Measurements from ENCODE around the gene FAM200C. TPM values are rescaled to one million over a fixed set of nuclear protein-coding genes. Genes with fewer than 3 reads are reported as not detected.

Gene FAM200C
- polyA plus RNA-seq, 5 donors: 11.4 to 18.3 (median 15.2) TPM

GRCh38 chr5:160421625-160422258 lies 21.9 kb upstream of the FAM200C start, which contains the start of gene PTTG1:
Gene PTTG1, plus strand, starts transcription at chr5:160421855. Its CDS starts 458 bp downstream, at chr5:160422313.
- DNase-seq: peak; percentile 96 to 97

DNA sequence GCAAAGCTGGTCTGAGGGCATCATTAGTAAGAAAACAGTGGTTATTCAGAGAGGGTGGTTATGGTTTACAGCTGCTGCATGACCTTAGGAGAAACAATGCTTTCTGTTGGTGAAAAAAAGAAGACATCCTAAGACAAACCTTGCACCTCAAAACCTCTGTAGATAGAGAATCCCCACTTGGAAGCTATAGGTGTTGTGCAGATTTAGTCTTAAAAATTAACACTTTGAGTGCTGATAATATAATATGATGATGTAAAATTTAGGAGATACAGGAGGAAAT lies 20.4 kb upstream of the FAM200C start:
- no peak for DNase-seq

- DNase-seq: no peak
Measured at GRCh38 chr5:160419458-160420330, 19.8 kb upstream of the FAM200C start.

- DNase-seq: peak; percentile 96 to 97
Measured at GRCh38 chr5:160418561-160419457, 19.0 kb upstream of the FAM200C start, which contains the start of gene SLU7. Gene SLU7, minus strand, starts transcription at chr5:160419081. Its CDS starts 3,787 bp downstream, at chr5:160415294.

DNA sequence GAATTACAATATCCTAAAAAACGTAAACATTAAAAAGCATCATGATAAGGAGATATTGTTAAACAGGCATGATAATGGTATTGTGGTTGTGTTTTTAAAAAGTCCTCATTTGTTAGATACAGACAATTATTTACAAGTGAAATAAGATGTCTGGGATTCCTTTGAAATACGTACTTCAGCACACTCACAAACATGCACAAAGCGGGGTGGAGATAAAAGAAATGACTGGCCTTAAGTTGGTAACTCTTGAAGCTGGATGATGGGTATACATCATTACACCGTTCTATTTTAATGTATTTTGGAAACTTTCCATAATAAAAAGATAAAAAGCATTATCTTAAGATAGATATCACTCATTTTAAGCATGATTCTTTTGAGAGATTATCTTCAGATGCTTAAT lies 1.0 kb downstream of the FAM200C start:
- no peak for DNase-seq

DNA sequence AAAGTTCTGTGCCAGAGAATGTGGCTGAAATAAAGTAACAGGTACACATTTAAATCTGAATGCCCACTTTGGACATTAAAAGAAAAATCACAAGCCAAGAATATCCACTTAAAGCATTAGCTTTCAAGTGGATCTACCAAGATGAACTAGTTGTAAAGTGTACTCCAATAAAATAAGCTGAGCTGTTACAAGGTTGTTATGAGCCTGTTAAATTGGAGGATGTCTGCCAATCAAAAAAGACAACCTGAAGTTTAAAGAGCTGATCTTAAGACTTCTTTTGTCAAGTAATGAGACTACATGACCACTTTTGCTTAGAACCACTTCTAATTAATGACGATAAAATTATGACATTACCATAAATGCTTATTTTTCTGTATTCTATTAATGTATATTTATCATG lies 2.4 kb downstream of the FAM200C start:
- DNase-seq: no peak

DNA sequence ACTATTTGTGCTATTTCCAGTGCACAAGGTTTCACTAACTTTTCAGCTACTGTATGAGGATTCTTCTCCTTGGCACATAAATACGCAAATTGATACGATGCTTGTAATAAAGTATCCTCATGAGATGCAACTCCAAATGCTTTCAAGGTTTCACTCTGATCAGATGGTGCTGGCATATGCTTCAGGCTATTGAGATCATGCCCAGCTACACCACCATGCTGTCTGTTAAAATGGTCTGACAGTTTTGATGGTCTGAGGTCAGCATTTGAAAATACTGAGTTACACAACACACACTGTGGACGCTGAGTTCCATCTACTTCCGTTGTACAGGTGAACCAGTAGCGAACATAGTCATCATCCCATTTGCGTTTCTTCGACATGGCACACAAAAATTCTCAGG lies 4.7 kb downstream of the FAM200C start:
- no peak for DNase-seq

- no peak for DNase-seq
Measured at GRCh38 chr5:160390787-160391696, 8.8 kb downstream of the FAM200C start.

GRCh38 chr5:160387445-160387844 lies 12.4 kb downstream of the FAM200C start:
- DNase-seq: no peak

DNA sequence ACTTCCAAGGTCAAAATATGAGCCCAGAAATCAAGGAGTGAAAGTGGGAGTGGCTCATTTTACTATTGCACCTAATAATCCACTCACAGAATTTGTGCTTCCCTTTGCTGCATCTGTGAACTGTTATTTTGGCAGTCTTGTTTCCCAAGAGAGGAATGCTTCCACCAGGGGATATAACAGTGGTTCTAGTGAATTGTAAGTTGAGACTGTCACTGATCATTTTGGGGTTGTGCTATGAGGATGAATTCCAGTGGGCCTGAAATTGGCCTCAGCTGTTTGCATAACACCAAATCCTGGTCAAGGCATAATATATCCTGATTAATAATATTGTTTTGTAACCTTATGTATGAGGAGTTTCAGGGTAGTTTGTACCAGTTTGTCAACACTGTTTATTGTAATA lies 14.4 kb downstream of the FAM200C start:
- no peak for DNase-seq

DNA sequence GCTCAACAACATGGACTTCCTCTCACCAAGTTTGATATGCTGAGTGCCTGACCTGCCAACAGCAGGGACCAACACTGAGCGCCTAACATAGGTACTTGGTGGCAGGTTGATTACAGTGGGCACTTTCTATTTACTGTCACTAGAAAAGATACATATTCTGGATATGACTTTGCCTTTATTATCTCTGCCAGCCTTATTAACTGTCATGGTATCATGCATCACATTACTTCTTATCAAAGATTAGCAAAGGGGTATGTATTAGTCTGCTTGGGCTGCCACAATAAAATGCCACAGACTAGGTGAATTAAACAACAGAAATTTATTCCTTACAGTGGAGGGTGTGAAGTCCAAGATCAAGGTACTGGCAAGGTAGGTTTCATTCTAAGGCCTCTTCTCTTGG lies 15.2 kb downstream of the FAM200C start:
- no peak for DNase-seq

GRCh38 chr5:160382346-160382745 lies 17.5 kb downstream of the FAM200C start:
- DNase-seq: no peak

DNA sequence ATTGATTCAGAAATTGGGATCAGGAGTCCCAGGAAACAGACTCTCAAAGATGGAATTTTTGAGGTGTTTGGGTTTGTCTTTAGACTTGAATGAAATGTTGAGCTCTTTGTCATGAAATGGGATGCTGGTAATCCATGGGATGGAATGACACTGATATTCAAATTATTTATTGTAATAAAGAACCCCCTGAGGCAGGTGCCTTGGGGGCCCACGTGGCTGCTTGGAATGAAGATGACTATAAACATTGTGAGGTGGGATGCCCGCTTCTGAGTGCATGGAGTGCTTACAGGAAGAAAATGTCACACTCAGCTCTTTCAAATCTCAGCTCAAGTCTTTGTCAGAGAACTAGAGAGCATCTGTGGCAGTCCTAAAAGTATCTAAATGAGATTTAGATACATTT lies 19.8 kb downstream of the FAM200C start:
- no peak for DNase-seq

GRCh38 chr5:160379511-160379910 lies 20.3 kb downstream of the FAM200C start:
- no peak for DNase-seq

GRCh38 chr5:160378330-160378729 lies 21.5 kb downstream of the FAM200C start:
- no peak for DNase-seq

GRCh38 chr5:160377651-160378050 lies 22.2 kb downstream of the FAM200C start:
- DNase-seq: no peak

DNA sequence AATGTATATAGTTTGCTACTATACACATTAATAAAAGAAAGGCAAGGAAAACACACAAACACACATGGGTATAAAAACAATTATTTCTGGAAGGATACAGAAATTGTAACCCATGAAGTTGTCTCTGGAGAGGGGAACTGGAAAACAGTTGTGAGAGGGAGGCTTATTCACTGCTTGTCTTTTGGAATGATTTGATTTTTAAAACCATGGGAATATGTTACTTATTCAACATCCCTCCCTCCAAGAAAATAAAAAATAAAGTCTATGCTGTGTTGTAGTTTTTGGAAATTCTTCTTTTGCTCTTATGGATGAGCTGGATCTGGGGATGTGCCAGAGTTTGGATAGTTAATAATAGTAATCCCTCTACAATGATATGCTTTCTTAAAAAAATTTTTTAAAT lies 23.4 kb downstream of the FAM200C start:
- DNase-seq: no peak

DNA sequence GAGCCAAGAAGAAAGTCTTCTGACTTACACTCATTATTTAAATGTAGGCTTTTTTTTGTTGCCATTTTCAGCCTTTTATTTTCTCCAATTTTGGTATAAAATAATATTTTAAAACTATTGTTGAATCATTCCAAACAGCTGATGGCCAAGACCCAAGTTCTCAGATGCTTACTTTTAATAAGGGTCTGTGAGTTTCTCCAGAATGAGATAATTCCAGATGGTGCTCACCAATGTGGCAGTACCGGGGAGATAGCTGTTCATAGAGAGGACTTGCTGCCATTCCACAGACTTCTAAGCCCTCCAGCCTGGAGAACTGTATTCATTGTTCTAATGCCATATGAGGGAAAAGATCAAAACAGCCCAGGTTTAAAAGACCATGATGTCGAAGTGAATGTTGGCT lies 24.2 kb downstream of the FAM200C start:
- DNase-seq: no peak

DNA sequence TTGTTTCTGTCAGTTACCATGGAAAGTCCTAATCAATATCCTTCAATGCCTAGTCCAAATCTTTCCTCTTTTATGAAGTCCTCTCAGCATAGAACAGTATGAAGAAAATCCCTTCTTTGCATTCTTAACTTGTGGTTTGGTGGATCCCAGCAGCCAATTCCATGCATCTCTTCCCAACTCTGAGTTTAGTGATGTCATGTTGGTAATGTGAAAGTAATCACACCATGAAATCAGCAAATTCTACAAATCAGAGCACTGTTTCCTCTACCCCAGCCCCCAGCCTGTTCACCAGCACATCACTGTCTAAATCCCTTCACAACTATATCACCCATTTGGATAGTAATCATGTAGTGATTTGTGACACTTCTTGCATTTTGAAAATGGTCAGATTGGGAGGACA lies 24.7 kb downstream of the FAM200C start:
- no peak for DNase-seq

GRCh38 chr5:160371294-160371693 lies 28.6 kb downstream of the FAM200C start:
- no peak for DNase-seq

- DNase-seq: no peak
Measured at GRCh38 chr5:160370713-160371034, 29.2 kb downstream of the FAM200C start.

Data from right lung (tissue), 5 donors.